ENCODE measurements around the gene CTNNBIP1. TPM values are rescaled to one million over a fixed set of nuclear protein-coding genes. Genes with fewer than 3 reads are reported as not detected.

CTNNBIP1 gene
- polyA plus RNA-seq, 3 donors, result 26.2 to 26.8 (median 26.3) TPM

DNA sequence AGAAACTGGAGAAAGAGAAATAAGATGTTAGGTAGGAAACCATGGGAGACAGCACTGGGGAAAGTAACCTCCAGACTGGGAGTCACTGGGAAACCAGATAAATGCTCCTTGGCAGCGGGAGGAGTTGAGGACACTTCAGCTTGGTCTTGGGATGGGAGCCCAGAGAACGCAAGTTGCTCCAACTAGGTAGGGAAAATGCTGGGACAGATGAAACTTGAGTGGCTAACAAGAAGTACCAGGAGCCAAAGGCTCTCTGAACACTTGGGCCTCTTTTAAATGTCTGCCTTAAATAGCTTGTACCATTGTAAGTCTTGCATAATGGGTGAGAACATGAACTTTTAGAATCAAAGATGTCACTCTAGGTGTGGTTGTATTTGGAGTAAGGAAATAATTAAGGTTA is 36.2 kb upstream of the CTNNBIP1 start:
- Mint-ChIP-seq H3K4me3 (no peak overlapping the region), H3K27ac (no peak overlapping the region)
- WGBS (ENCODE audit: insufficient coverage), result 89% methylated on average over 2 of the region's 2 CpGs

More for the DNA sequence above, 36.2 kb upstream of the CTNNBIP1 start:
- Histone ChIP-seq H3K9ac (ENCODE audit: insufficient read depth, low read length, poor library complexity, severe bottlenecking) (no peak overlapping the region), H3K79me2 (ENCODE audit: insufficient read depth, low read length) (peaks cover 72% of the 10 kb centered on the region), H4K20me1 (ENCODE audit: insufficient read depth, low read length) (no peaks in the 10 kb centered on the region), H3K27ac (ENCODE audit: low read depth in 1 of 2, low read length in 2 of 2) (no peak overlapping the region), H3K4me2 (replicated peaks; ENCODE audit: extremely low read depth, low read length, poor library complexity, severe bottlenecking) (no peak overlapping the region), H3K4me1 (ENCODE audit: control insufficient read depth in 1 of 2, insufficient read depth in 2 of 2, low read length in 2 of 2) (peaks cover 41 to 49% of the 10 kb centered on the region in 2 donors), H2AFZ (ENCODE audit: insufficient read depth, low read depth, low read length, poor library complexity, severe bottlenecking) (no peak overlapping the region), H3K4me3 (replicated peaks in 1 of 3; ENCODE audit: low read depth in 2 of 3, low read length in 3 of 3) (no peak overlapping the region), H3K36me3 (replicated peaks in 1 of 2; ENCODE audit: control insufficient read depth in 1 of 2, insufficient read depth in 2 of 2, low read length in 2 of 2) (peaks cover 3 to 24% of the 10 kb centered on the region in 2 donors), H3K27me3 (ENCODE audit: control insufficient read depth in 2 of 2, insufficient read depth in 2 of 2, low read length in 2 of 2) (no peaks in the 10 kb centered on the region), H3K9me3 (replicated peaks in 1 of 2; ENCODE audit: control insufficient read depth in 1 of 2, insufficient read depth in 1 of 2, low read length in 2 of 2) (no peaks in the 10 kb centered on the region)
- Mint-ChIP-seq H3K4me1 (peaks cover 42% of the 10 kb centered on the region), H3K9me3 (peaks cover 0 to under 1% (median 0%) of the 10 kb centered on the region in 7 donors), H3K27me3 (ENCODE audit: low read depth in 3 of 3) (peaks cover 0 to 4% (median 0%) of the 10 kb centered on the region in 3 donors), H3K36me3 (peaks cover 14 to 29% of the 10 kb centered on the region in 2 donors)
- TF ChIP-seq CTCF (IDR thresholded peaks at IDR 0.05), result no peak
- DNase-seq, result no peak
- intact Hi-C loops (cut with micrococcal nuclease), result loop anchor here in 1 of 2 donors (10.0 kb wide), 1 partner anchor 48 kb away; the partner anchor contains the start of gene RBP7

Data from CD14-positive monocyte (primary cell).